Keratinocyte (primary cell): ENCODE measurements around the gene FOXP4. TPM values are rescaled to one million over a fixed set of nuclear protein-coding genes. Genes with fewer than 3 reads are reported as not detected.
A peak's percentile ranks its signal among the peaks of the same experiment; 100 is the strongest.

Source experiments
- DNase-seq: peaks from one replicate; pipeline ENCODE4 v3.0.0-alpha.2; 2011; ENCODE audit warnings: low read depth, missing footprints, low spot score
- FAIRE-seq: peaks from 2 replicates; lab custom pipeline; 2011; peaks lifted over from hg19 to GRCh38; lab: Jason Lieb, UNC
- H2AFZ ChIP-seq: 2 replicates; pipeline ENCODE4 v1.6.0; 2012; ENCODE audit warnings: low read length, control low read depth, inconsistent platforms; ENCODE audit not compliant: control insufficient read depth
- H3K27ac ChIP-seq: 2 replicates; pipeline ENCODE4 v1.5.1; 2011; ENCODE audit warnings: low read length; ENCODE audit not compliant: control insufficient read depth, insufficient read depth
- H3K27me3 ChIP-seq: 3 replicates; pipeline ENCODE4 v1.6.0; 2011; ENCODE audit warnings: low read length; ENCODE audit not compliant: control insufficient read depth, insufficient read depth; ENCODE audit errors: extremely low read depth
- H3K36me3 ChIP-seq, 2 experiments: 2 replicates in 1 of 2; 3 replicates in 1 of 2; pipeline ENCODE4 v1.5.1; 2011; ENCODE audit warnings: low read length in 2 of 2, mild to moderate bottlenecking in 1 of 2; ENCODE audit not compliant: control insufficient read depth in 2 of 2, insufficient read depth in 2 of 2; ENCODE audit errors: extremely low read depth in 1 of 2
- H3K4me1 ChIP-seq: 3 replicates; pipeline ENCODE4 v1.5.1; 2011; ENCODE audit warnings: low read length; ENCODE audit not compliant: control insufficient read depth, insufficient read depth; ENCODE audit errors: extremely low read depth
- H3K4me2 ChIP-seq: 3 replicates; pipeline ENCODE4 v1.6.0; 2011; ENCODE audit warnings: low read depth, low read length; ENCODE audit not compliant: control insufficient read depth, insufficient read depth; ENCODE audit errors: extremely low read depth
- H3K4me3 ChIP-seq, 3 experiments: fragments of 200-600 bp in 1 of 3; sonication (generic) in 1 of 3; 2 replicates in 2 of 3; 3 replicates in 1 of 3; pipeline ENCODE4 v1.5.1; 2011 to 2016; ENCODE audit warnings: low read length in 3 of 3, mild to moderate bottlenecking in 3 of 3, control low read depth in 2 of 3, inconsistent platforms in 1 of 3, low read depth in 1 of 3, mixed read lengths in 1 of 3, mixed run types in 1 of 3, moderate library complexity in 1 of 3; ENCODE audit not compliant: control insufficient read depth in 2 of 3, insufficient read depth in 2 of 3; ENCODE audit errors: extremely low read depth in 1 of 3
- H3K79me2 ChIP-seq: 2 replicates; pipeline ENCODE4 v1.6.0; 2012; ENCODE audit warnings: low read length; ENCODE audit not compliant: control insufficient read depth, insufficient read depth
- H3K9ac ChIP-seq: 3 replicates; pipeline ENCODE4 v1.6.0; 2011; ENCODE audit warnings: low read length; ENCODE audit not compliant: control insufficient read depth, insufficient read depth; ENCODE audit errors: extremely low read depth
- H3K9me1 ChIP-seq: 3 replicates; pipeline ENCODE4 v1.6.0; 2011; ENCODE audit warnings: low read length; ENCODE audit not compliant: control insufficient read depth, insufficient read depth; ENCODE audit errors: extremely low read depth
- H3K9me3 ChIP-seq: 2 replicates; pipeline ENCODE4 v1.5.1; 2012; ENCODE audit warnings: low read depth, low read length; ENCODE audit not compliant: control insufficient read depth
- H4K20me1 ChIP-seq: 3 replicates; pipeline ENCODE4 v1.6.0; 2011; ENCODE audit warnings: low read length; ENCODE audit not compliant: control insufficient read depth, insufficient read depth; ENCODE audit errors: extremely low read depth
- EZH2 ChIP-seq: IDR thresholded peaks from one replicate; pipeline ENCODE4 v1.6.1; 2012; ENCODE audit warnings: inconsistent platforms, mild to moderate bottlenecking, low read length, moderate library complexity
- dilution Hi-C: fragments of 300-500 bp; cut with MboI; formaldehyde crosslinking; loops from one replicate; pipeline ENCODE4 v1.7.0; 2020; ENCODE audit warnings: low sequenced_read_pairs; ENCODE audit not compliant: extremely low pct_ligation_motif_present
- polyA plus RNA-seq, 5 experiments: library from polyadenylated mRNA; depleted of rRNA in 3 of 5; stranded (reverse) in 3 of 5; stranded (forward) in 1 of 5; unstranded in 1 of 5; fragments of >200 nt; gene quantifications; 1 replicate in 1 of 5; 2 replicates in 3 of 5; 3 replicates in 1 of 5; pipeline versions ENCODE4 v1.2.1 to v1.2.3, GENCODE V29; 2011 to 2012; ENCODE audit warnings: missing spikeins in 2 of 5, low read depth in 1 of 5, low replicate concordance in 1 of 5
- TF ChIP-seq, protein P1 (sequence below), 3 experiments: IDR thresholded peaks in 1 of 3; conservative IDR thresholded peaks in 1 of 3; optimal IDR thresholded peaks in 1 of 3; 2 replicates in 2 of 3; 3 replicates in 1 of 3; pipeline versions ENCODE3 to v1.5.1; 2011; ENCODE audit warnings: low read length in 3 of 3, mild to moderate bottlenecking in 3 of 3, moderate library complexity in 2 of 3, control low read depth in 1 of 3, inconsistent platforms in 1 of 3; ENCODE audit not compliant: insufficient read depth in 2 of 3; ENCODE audit errors: extremely low read depth in 1 of 3

FOXP4 gene
- polyA plus RNA-seq, 1 donor (not counting 4 experiments of a cell fraction or from before 2014, with no cell fraction given) = 1.1 TPM

DNA sequence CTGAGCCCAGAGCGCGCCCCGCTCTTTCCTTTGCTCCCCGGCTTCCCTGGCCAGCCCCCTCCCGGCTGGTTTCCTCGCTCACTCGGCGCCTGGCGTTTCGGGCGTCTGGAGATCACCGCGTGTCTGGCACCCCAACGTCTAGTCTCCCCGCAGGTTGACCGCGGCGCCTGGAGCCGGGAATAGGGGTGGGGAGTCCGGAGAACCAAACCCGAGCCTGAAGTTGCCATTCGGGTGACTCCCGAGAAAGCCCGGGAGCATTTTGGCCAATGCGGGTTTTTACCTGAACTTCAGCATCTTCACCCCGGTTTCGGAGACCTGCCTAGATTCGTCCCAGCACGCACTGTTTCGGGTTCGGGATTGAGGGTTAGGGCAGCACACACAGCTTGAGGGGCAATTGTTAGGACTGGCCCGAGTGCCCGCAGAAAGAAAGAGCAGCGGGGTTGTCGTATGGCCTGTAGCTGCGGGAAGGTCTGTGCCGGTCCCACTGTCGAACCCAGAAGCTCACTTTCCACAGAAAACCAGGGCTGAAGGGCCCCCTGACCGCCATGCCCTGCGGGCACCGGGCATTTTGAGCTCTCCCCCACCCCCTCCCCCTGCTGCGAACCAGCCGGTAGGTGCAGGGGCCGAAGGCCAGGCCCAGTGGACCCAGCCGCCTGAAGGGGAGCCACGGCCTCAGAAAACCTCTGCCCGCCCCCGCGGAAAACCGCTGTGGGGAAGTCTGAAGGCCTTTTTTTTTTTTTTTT is 2.1 kb downstream of the FOXP4 start:
- Histone ChIP-seq H3K9me3 (no peaks in the 10 kb centered on the region), H3K27me3 (no peaks in the 10 kb centered on the region), H3K4me1 (peaks cover 19% of the 10 kb centered on the region), H3K4me2 (peak overlapping the region; percentile 89), H4K20me1 (peaks cover 13% of the 10 kb centered on the region), H3K4me3 (peak overlapping the region; percentile 67 to 91 (median 88)), H3K27ac (no peak overlapping the region), H3K79me2 (peaks cover 32% of the 10 kb centered on the region), H3K9me1 (no peaks in the 10 kb centered on the region), H3K9ac (peak overlapping the region; percentile 73), H3K36me3 (peaks cover 0 to 8% of the 10 kb centered on the region in 2 experiments), H2AFZ (no peak overlapping the region)
- dilution Hi-C loops = no loop called here
- DNase-seq (no peak), FAIRE-seq (no peak)
- no peak for TF ChIP-seq EZH2
- TF ChIP-seq, protein P1, sequence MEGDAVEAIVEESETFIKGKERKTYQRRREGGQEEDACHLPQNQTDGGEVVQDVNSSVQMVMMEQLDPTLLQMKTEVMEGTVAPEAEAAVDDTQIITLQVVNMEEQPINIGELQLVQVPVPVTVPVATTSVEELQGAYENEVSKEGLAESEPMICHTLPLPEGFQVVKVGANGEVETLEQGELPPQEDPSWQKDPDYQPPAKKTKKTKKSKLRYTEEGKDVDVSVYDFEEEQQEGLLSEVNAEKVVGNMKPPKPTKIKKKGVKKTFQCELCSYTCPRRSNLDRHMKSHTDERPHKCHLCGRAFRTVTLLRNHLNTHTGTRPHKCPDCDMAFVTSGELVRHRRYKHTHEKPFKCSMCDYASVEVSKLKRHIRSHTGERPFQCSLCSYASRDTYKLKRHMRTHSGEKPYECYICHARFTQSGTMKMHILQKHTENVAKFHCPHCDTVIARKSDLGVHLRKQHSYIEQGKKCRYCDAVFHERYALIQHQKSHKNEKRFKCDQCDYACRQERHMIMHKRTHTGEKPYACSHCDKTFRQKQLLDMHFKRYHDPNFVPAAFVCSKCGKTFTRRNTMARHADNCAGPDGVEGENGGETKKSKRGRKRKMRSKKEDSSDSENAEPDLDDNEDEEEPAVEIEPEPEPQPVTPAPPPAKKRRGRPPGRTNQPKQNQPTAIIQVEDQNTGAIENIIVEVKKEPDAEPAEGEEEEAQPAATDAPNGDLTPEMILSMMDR (optimal IDR thresholded peaks at IDR 0.05 in 1 of 3, IDR thresholded peaks at IDR 0.05 in 1 of 3, conservative IDR thresholded peaks at IDR 0.05 in 1 of 3; ENCODE audit: extremely low read depth in 1 of 3, insufficient read depth in 2 of 3, low read length in 3 of 3) = no peak

DNA sequence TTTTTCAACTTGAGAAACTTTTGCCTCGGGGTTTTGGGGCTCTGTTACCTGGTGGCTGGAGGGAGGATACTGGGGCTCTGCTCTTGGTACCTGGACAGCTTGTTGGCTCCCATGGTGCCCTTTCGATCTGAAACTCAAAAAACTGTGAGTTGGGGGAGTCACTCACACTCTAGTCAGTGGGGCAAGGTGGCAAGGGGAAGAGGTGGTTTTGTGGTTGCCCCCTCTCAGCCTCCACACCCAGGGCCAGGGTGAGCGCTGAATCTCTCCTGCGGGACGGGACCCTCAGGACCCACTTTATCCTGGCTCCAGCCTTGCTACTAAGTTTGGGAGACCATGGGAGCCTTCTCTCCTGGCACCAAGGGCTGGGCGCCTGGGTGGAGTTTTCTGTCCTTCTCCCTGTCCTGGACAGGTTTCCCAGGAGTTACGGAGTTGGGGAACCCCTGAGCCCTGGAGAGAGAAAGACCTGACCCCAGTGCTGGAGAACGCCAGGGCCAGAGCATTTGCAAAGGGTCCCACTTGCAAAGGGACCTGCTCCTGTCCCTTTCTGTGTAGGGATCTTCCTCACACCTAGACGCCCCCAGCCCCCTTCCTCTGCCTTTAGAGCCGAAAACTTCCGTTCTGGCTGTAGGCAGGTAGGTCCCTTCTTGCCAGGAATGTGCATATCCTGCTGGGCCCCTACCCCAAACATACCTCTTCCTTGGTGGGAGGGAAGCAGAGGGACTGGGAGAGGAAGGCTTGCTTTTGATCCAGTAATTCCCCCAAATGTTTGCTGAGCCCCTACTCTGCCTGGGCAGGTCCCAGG is 2.9 kb downstream of the FOXP4 start:
- H3K9ac ChIP-seq = no peak overlapping the region
- FAIRE-seq (no peak), DNase-seq (no peak)
- peaks cover 19% of the 10 kb centered on the region for H3K4me1 ChIP-seq
- peaks cover 4 to 8% of the 10 kb centered on the region in 2 experiments for H3K36me3 ChIP-seq
- TF ChIP-seq EZH2 = no peak
- TF ChIP-seq, protein P1 (optimal IDR thresholded peaks at IDR 0.05 in 1 of 3, IDR thresholded peaks at IDR 0.05 in 1 of 3, conservative IDR thresholded peaks at IDR 0.05 in 1 of 3; ENCODE audit: extremely low read depth in 1 of 3, insufficient read depth in 2 of 3, low read length in 3 of 3) = no peak
- no peak overlapping the region for H3K4me3 ChIP-seq
- no peak overlapping the region for H2AFZ ChIP-seq
- dilution Hi-C loops = no loop called here
- H3K9me1 ChIP-seq = no peaks in the 10 kb centered on the region
- H3K79me2 ChIP-seq = peaks cover 32% of the 10 kb centered on the region
- no peaks in the 10 kb centered on the region for H3K27me3 ChIP-seq
- H3K9me3 ChIP-seq = no peaks in the 10 kb centered on the region
- peaks cover 13% of the 10 kb centered on the region for H4K20me1 ChIP-seq
- H3K4me2 ChIP-seq = no peak overlapping the region
- H3K27ac ChIP-seq = no peak overlapping the region
